Measurements from ENCODE around the gene MTMR2. TPM values are rescaled to one million over a fixed set of nuclear protein-coding genes. Genes with fewer than 3 reads are reported as not detected.

Gene MTMR2
- total and polyA plus RNA-seq, 2 experiments from 2014 or later, result 26.6 to 52.6 TPM

DNA sequence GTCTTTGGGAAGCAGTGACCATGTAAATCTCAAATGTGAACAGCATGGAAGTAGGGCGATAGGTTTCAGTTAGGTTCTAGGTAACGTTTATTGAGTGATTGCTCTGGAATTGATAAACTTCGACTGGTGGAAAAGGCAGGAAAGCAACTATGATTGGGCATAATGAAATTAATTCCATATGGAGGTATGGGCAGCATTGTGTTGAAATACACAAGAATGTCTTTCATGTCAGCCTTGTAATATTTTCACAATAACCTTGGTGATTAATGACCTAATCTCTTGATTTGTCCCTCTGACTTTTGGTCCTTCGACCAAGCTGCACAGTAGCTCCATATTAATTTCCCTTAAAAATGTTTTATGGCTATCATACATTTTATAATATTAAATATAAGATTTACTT lies 130.8 kb downstream of the MTMR2 start:
- Histone ChIP-seq H3K79me2 (replicated peaks; ENCODE audit: insufficient read depth) (peaks cover 82% of the 10 kb centered on the region), H2AFZ (no peak overlapping the region), H3F3A (replicated peaks; ENCODE audit: low read depth) (0 out of 2 replicates have a peak, but pooled peaks cover 5% of the 10 kb centered on the region), H3K27me3 (ENCODE audit: insufficient read depth) (no peaks in the 10 kb centered on the region), H3K4me3 (no peak overlapping the region), H4K20me1 (replicated peaks; ENCODE audit: insufficient read depth) (peaks cover 25% of the 10 kb centered on the region; the same call in 1 of the 2 replicates), H3K27ac (ENCODE audit: low read depth) (no peak overlapping the region), H3K4me2 (no peak overlapping the region), H3K36me3 (ENCODE audit: insufficient read depth) (no peaks in the 10 kb centered on the region), H3K4me1 (ENCODE audit: insufficient read depth) (peaks cover 17% of the 10 kb centered on the region), H3K9me2 (ENCODE audit: insufficient read depth) (no peaks in the 10 kb centered on the region)
- Mint-ChIP-seq H3K36me3 (ENCODE audit: low read depth) (peaks cover 4% of the 10 kb centered on the region; the same call in 2 of the 3 replicates), H3K4me3 (no peak overlapping the region; the same call in 2 of the 3 replicates), H3K4me1 (peaks cover 33% of the 10 kb centered on the region), H3K27ac (no peak overlapping the region; the same call in 1 of the 2 replicates), H3K9me3 (0 out of 3 replicates have a peak, but pooled peaks cover 4% of the 10 kb centered on the region), H3K27me3 (ENCODE audit: insufficient read depth, low read depth, poor library complexity) (peaks cover 8% of the 10 kb centered on the region)
- DNase-seq (ENCODE audit: low spot score), result no peak
- no peak for ATAC-seq
- TF ChIP-seq NANOG (IDR thresholded peaks at IDR 0.05; ENCODE audit: borderline replicate concordance) (no peak), ZNF114 (CRISPR knock-in tag; IDR thresholded peaks at IDR 0.05) (no peak), CTCF (conservative IDR thresholded peaks at IDR 0.05; ENCODE audit: low read depth in 2 of 2) (no peak), ZNF331 (CRISPR knock-in tag; IDR thresholded peaks at IDR 0.05; ENCODE audit: low read depth) (no peak), EZH2phosphoT487 (IDR thresholded peaks at IDR 0.05; ENCODE audit: unreplicated experiment) (no peak), JUNB (IDR thresholded peaks at IDR 0.05; ENCODE audit: unreplicated experiment) (no peak), STAT1 (IDR thresholded peaks at IDR 0.05; ENCODE audit: unreplicated experiment) (no peak), ZNF462 (CRISPR knock-in tag; IDR thresholded peaks at IDR 0.05) (no peak), REST (IDR thresholded peaks at IDR 0.05; ENCODE audit: unreplicated experiment) (no peak), CREB1 (CRISPR knock-in tag; IDR thresholded peaks at IDR 0.05; ENCODE audit: low read depth) (no peak), POLR2AphosphoS5 (IDR thresholded peaks at IDR 0.05; ENCODE audit: low read depth) (no peak), EZH2 (IDR thresholded peaks at IDR 0.05; ENCODE audit: low read depth, unreplicated experiment) (no peak)
- TF ChIP-seq, protein P1, sequence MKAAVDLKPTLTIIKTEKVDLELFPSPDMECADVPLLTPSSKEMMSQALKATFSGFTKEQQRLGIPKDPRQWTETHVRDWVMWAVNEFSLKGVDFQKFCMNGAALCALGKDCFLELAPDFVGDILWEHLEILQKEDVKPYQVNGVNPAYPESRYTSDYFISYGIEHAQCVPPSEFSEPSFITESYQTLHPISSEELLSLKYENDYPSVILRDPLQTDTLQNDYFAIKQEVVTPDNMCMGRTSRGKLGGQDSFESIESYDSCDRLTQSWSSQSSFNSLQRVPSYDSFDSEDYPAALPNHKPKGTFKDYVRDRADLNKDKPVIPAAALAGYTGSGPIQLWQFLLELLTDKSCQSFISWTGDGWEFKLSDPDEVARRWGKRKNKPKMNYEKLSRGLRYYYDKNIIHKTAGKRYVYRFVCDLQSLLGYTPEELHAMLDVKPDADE (IDR thresholded peaks at IDR 0.05), result no peak

Data from GM23338 (cell line).